Loucy (cell line): ENCODE results near the gene ZNF536.

Experiments
- H2AFZ ChIP-seq: fragments of 200-600 bp; sonication (generic); 2 replicates; pipeline ENCODE4 v1.6.0; 2016; ENCODE audit warnings: antibody characterized with exemption, mild to moderate bottlenecking, low read length, moderate library complexity
- H3F3A ChIP-seq: fragments of 200-600 bp; 2 replicates; pipeline ENCODE4 v1.6.0; 2016; ENCODE audit warnings: antibody characterized with exemption, low read depth, mild to moderate bottlenecking
- H3K27me3 ChIP-seq: fragments of 200-600 bp; sonication (generic); 2 replicates; pipeline ENCODE4 v1.6.1; 2014; ENCODE audit warnings: low read length, mild to moderate bottlenecking; ENCODE audit not compliant: insufficient read depth, poor library complexity, severe bottlenecking
- H3K36me3 ChIP-seq: fragments of 200-600 bp; sonication (generic); 2 replicates; pipeline ENCODE4 v1.6.1; 2016; ENCODE audit warnings: low read length; ENCODE audit not compliant: insufficient read depth
- H3K4me1 ChIP-seq: fragments of 200-600 bp; sonication (generic); 2 replicates; pipeline ENCODE4 v1.5.1; 2014; ENCODE audit warnings: low read length, mild to moderate bottlenecking; ENCODE audit not compliant: insufficient read depth, poor library complexity, severe bottlenecking
- H3K4me2 ChIP-seq: fragments of 200-600 bp; sonication (generic); 2 replicates; pipeline ENCODE4 v1.6.0; 2014; ENCODE audit warnings: antibody characterized with exemption, low read length, low read depth, mild to moderate bottlenecking; ENCODE audit not compliant: poor library complexity, severe bottlenecking
- H3K4me3 ChIP-seq: fragments of 200-600 bp; sonication (generic); 2 replicates; pipeline ENCODE4 v1.5.1; 2014; ENCODE audit warnings: low read length, mild to moderate bottlenecking, mixed read lengths; ENCODE audit not compliant: poor library complexity, severe bottlenecking
- H3K79me2 ChIP-seq: fragments of 200-600 bp; sonication (generic); 2 replicates; pipeline ENCODE4 v1.6.1; 2014; ENCODE audit warnings: low read length; ENCODE audit not compliant: insufficient read depth
- H3K9ac ChIP-seq: fragments of 200-600 bp; sonication (generic); 2 replicates; pipeline ENCODE4 v1.6.0; 2014; ENCODE audit warnings: mild to moderate bottlenecking, low read depth, low read length, moderate library complexity; ENCODE audit not compliant: poor library complexity, severe bottlenecking
- H3K9me2 ChIP-seq: fragments of 200-600 bp; sonication (generic); replicated peaks from 2 replicates; pipeline ENCODE4 v1.6.1; 2016; ENCODE audit warnings: low read depth, low read length, mixed read lengths
- H3K9me3 ChIP-seq: fragments of 200-600 bp; sonication (generic); 2 replicates; pipeline ENCODE4 v1.6.1; 2014; ENCODE audit warnings: mild to moderate bottlenecking, antibody characterized with exemption, low read length, low read depth; ENCODE audit not compliant: insufficient read depth
- H4K20me1 ChIP-seq: fragments of 200-600 bp; sonication (generic); 2 replicates; pipeline ENCODE4 v1.6.0; 2014; ENCODE audit warnings: antibody characterized with exemption, low read length, mild to moderate bottlenecking; ENCODE audit not compliant: insufficient read depth, poor library complexity, severe bottlenecking
- EZH2phosphoT487 ChIP-seq: fragments of 200-600 bp; IDR thresholded peaks from 2 replicates; pipeline ENCODE4 v1.6.1; 2018; ENCODE audit warnings: antibody characterized with exemption, mild to moderate bottlenecking, moderate library complexity, borderline replicate concordance
- TF ChIP-seq, protein P1 (sequence below): fragments of 200-600 bp; sonication (generic); conservative IDR thresholded peaks from 2 replicates; pipeline ENCODE4 v1.5.1; 2014; ENCODE audit warnings: mild to moderate bottlenecking, antibody characterized with exemption, low read length

The ZNF536 gene

DNA sequence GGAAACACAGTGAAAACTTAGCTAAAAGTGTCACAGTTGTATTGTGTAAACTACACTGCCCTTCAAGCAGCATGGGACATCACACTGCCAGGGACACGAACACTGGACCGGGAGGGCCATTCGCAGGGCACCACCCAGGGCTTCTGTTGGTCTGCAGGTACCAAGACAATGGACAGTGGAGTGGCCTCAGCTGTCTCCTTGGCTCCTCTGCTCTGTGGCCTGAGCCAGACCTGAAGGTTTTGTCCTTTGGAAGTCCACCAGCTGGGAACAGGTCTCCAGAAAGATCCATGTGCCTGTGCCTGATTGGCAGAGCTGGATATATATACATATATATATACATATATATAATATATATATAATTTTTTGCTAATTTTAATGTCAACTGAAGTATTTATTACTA is 149.8 kb downstream of the ZNF536 start:
- H3K9ac ChIP-seq = no peak overlapping the region
- no peaks in the 10 kb centered on the region for H3K79me2 ChIP-seq
- no peak for TF ChIP-seq EZH2phosphoT487
- TF ChIP-seq, protein P1, sequence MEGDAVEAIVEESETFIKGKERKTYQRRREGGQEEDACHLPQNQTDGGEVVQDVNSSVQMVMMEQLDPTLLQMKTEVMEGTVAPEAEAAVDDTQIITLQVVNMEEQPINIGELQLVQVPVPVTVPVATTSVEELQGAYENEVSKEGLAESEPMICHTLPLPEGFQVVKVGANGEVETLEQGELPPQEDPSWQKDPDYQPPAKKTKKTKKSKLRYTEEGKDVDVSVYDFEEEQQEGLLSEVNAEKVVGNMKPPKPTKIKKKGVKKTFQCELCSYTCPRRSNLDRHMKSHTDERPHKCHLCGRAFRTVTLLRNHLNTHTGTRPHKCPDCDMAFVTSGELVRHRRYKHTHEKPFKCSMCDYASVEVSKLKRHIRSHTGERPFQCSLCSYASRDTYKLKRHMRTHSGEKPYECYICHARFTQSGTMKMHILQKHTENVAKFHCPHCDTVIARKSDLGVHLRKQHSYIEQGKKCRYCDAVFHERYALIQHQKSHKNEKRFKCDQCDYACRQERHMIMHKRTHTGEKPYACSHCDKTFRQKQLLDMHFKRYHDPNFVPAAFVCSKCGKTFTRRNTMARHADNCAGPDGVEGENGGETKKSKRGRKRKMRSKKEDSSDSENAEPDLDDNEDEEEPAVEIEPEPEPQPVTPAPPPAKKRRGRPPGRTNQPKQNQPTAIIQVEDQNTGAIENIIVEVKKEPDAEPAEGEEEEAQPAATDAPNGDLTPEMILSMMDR = no peak

DNA sequence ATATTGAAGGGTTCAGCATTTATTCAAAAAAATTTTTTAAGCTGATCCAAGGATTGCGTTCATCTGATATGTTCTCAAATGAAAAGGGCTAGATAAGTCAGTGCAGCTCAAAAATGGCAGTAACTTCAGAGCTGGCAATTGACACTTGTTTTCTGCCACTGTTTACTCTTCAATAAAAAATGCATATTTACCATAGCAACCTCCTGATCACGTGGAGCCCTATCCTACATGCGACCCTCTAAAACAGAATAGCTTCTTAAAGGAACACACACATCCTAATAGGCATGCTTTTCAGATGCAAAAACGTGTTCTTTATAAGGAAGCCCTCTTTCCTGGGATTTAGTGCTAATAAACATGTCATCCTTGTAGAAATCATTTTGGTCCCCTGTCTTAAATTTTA is 150.2 kb downstream of the ZNF536 start:
- Histone ChIP-seq H3K9me3 (peaks cover 5% of the 10 kb centered on the region; the same call in 1 of the 2 replicates), H3K9me2 (no peaks in the 10 kb centered on the region), H3K79me2 (no peaks in the 10 kb centered on the region), H3K4me3 (no peak overlapping the region), H2AFZ (no peak overlapping the region), H3K4me1 (no peaks in the 10 kb centered on the region), H3K9ac (no peak overlapping the region), H3K4me2 (no peak overlapping the region), H3K36me3 (no peaks in the 10 kb centered on the region), H3K27me3 (no peaks in the 10 kb centered on the region), H3F3A (no peaks in the 10 kb centered on the region), H4K20me1 (no peaks in the 10 kb centered on the region)
- TF ChIP-seq, protein P1 = no peak
- TF ChIP-seq EZH2phosphoT487 = no peak

More for the DNA sequence above, 149.8 kb downstream of the ZNF536 start:
- Histone ChIP-seq H3K4me2 (no peak overlapping the region), H4K20me1 (no peaks in the 10 kb centered on the region), H3K9me3 (peaks cover 6% of the 10 kb centered on the region; the same call in 1 of the 2 replicates), H3K4me1 (no peaks in the 10 kb centered on the region), H3K27me3 (no peaks in the 10 kb centered on the region), H3K36me3 (no peaks in the 10 kb centered on the region), H3K9me2 (no peaks in the 10 kb centered on the region), H2AFZ (no peak overlapping the region), H3K4me3 (no peak overlapping the region), H3F3A (no peaks in the 10 kb centered on the region)

DNA sequence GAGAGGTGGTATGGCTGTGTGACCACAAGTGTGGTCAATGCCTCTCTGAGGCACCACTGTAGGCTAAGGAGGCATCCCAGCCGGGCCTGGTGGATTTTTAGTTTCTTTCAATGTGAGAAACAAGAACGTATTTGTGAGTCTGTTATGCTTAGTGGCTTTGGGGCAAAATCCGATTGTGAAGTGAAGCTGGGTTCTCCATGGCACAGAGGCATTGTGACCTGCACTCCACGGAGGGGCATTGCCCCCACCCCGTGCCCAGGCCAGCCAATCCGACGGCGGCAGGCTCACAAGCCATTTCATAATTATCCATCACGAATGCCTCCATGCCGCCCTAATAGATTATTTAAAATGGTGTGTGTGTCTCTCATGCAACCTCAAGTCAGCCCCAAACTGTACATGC is 151.6 kb downstream of the ZNF536 start:
- no peaks in the 10 kb centered on the region for H3K27me3 ChIP-seq
- H3K79me2 ChIP-seq = no peaks in the 10 kb centered on the region
- H3K4me2 ChIP-seq = no peak overlapping the region
- no peak for TF ChIP-seq EZH2phosphoT487
- TF ChIP-seq, protein P1 = no peak
- no peak overlapping the region for H3K9ac ChIP-seq
- H2AFZ ChIP-seq = no peak overlapping the region
- H3K9me2 ChIP-seq = no peaks in the 10 kb centered on the region
- H3K4me1 ChIP-seq = no peaks in the 10 kb centered on the region
- peaks cover 5% of the 10 kb centered on the region; the same call in 1 of the 2 replicates for H3K9me3 ChIP-seq
- no peak overlapping the region for H3K4me3 ChIP-seq
- H3K36me3 ChIP-seq = no peaks in the 10 kb centered on the region
- no peaks in the 10 kb centered on the region for H3F3A ChIP-seq
- H4K20me1 ChIP-seq = no peaks in the 10 kb centered on the region
